ENCODE measurements around the gene TLK1.
A peak's percentile ranks its signal among the peaks of the same experiment; 100 is the strongest.

The TLK1 gene

DNA sequence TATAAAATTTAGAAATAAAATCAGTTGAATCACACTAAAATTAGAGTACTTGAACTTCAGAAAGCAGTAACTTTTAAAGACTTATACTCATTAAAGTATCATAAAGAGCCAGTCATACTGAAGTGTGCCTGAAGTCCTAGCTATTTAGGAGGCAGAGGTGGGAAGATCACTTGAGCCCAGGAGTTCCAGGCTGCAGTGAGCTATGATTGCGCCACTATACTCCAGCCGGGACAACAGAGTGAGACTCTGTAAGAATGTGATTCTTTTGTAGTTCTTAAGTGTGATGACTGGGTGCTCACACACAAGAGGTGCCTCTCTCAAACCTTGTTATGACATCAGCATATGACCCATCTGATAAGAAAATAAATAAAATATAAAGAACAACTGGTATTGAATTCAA lies 14.6 kb downstream of the TLK1 start:
- DNase-seq, result no peak
- no peaks in the 10 kb centered on the region for H3K9me3 ChIP-seq (ENCODE audit: control extremely low read depth in 1 of 5, control insufficient read depth in 4 of 5, insufficient read depth in 2 of 5, low read depth in 1 of 5, low read length in 4 of 5)
- H3K4me1 ChIP-seq (ENCODE audit: control extremely low read depth in 1 of 4, control insufficient read depth in 4 of 4, insufficient read depth in 4 of 4, low read length in 3 of 4), result peaks cover 6 to 47% (median 18%) of the 10 kb centered on the region in 4 experiments
- no peak overlapping the region for H3K4me3 ChIP-seq (ENCODE audit: control insufficient read depth in 1 of 7, extremely low read depth in 1 of 7, insufficient read depth in 4 of 7, low read depth in 2 of 7, low read length in 6 of 7)
- H3K27ac ChIP-seq (ENCODE audit: insufficient read depth in 1 of 2, low read depth in 1 of 2, low read length in 2 of 2, poor library complexity in 1 of 2, severe bottlenecking in 2 of 2), result no peak overlapping the region
- H3K27me3 ChIP-seq (replicated peaks in 2 of 5; ENCODE audit: control insufficient read depth in 4 of 5, insufficient read depth in 5 of 5, low read length in 4 of 5), result no peaks in the 10 kb centered on the region
- no peaks in the 10 kb centered on the region for H3K36me3 ChIP-seq (ENCODE audit: control insufficient read depth in 4 of 4, insufficient read depth in 4 of 4, low read length in 3 of 4)
- ChIA-PET CTCF (no interaction called here), POLR2A (no interaction called here)
- WGBS (ENCODE audit: insufficient coverage), result no CpG with 5 or more reads among the region's 2 CpGs

DNA sequence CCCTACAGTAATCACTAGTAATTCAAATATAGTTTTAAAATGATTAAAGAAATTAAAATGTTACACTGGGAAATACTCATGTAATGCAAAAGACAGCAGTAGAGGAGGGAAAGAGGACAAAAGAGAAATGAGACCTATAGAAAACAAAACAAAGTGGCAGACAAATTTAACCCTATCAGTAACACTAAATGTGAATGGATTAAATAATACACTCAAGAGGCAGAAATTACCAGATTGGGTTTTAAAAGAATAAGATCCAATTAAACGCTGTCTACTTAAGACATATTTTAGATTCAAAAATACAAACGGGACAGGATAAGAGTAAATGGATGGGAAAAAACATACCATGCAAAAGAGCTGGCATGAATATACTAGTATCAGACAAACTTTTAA lies 17.0 kb downstream of the TLK1 start:
- Histone ChIP-seq H3K4me1 (ENCODE audit: control extremely low read depth in 1 of 4, control insufficient read depth in 4 of 4, insufficient read depth in 4 of 4, low read length in 3 of 4) (peaks cover 6 to 45% (median 19%) of the 10 kb centered on the region in 4 experiments), H3K9me3 (ENCODE audit: control extremely low read depth in 1 of 5, control insufficient read depth in 4 of 5, insufficient read depth in 2 of 5, low read depth in 1 of 5, low read length in 4 of 5) (no peaks in the 10 kb centered on the region), H3K4me3 (ENCODE audit: control insufficient read depth in 1 of 7, extremely low read depth in 1 of 7, insufficient read depth in 4 of 7, low read depth in 2 of 7, low read length in 6 of 7) (no peak overlapping the region), H3K27ac (ENCODE audit: insufficient read depth in 1 of 2, low read depth in 1 of 2, low read length in 2 of 2, poor library complexity in 1 of 2, severe bottlenecking in 2 of 2) (no peak overlapping the region), H3K36me3 (ENCODE audit: control insufficient read depth in 4 of 4, insufficient read depth in 4 of 4, low read length in 3 of 4) (no peaks in the 10 kb centered on the region), H3K27me3 (replicated peaks in 2 of 5; ENCODE audit: control insufficient read depth in 4 of 5, insufficient read depth in 5 of 5, low read length in 4 of 5) (no peaks in the 10 kb centered on the region)
- ChIA-PET CTCF (interaction anchor here (0.7 to 3.4 kb wide), 3 partner anchors 8 to 387 kb away, joined by 3 to 8 read pairs (median 3); no protein-coding TSS in a partner anchor), POLR2A (interaction anchor here (1.2 kb wide), 1 partner anchor 16 kb away, joined by 4 read pairs; no protein-coding TSS in a partner anchor)
- WGBS (ENCODE audit: insufficient coverage), result no CpG with 5 or more reads among the region's 2 CpGs
- DNase-seq, result no peak

DNA sequence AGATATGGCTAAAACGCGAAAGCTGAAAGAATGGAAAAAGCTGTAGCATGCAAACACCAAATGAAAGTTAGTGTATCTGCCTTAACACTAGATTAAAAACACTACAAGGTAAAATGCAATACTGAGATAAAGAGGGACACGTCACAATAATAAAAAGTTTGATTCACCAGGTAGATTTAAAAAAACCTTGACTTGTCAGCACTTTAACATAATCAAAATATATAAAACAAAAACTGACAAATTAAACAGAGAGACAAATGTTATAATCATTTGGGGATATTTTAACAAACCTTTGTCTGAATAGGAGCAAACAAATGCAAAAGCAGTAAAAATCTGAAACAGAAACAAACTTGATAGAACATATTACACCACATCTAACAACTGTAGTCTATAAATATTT lies 18.3 kb downstream of the TLK1 start:
- ChIA-PET POLR2A (no interaction called here), CTCF (interaction anchor here (1.0 to 3.4 kb wide), 2 partner anchors 9 to 55 kb away, joined by 3 to 8 read pairs; no protein-coding TSS in a partner anchor)
- no peak for DNase-seq
- no CpG with 5 or more reads among the region's 3 CpGs for WGBS (ENCODE audit: insufficient coverage)
- H3K36me3 ChIP-seq (ENCODE audit: control insufficient read depth in 4 of 4, insufficient read depth in 4 of 4, low read length in 3 of 4), result no peaks in the 10 kb centered on the region
- peaks cover 6 to 35% (median 19%) of the 10 kb centered on the region in 4 experiments for H3K4me1 ChIP-seq (ENCODE audit: control extremely low read depth in 1 of 4, control insufficient read depth in 4 of 4, insufficient read depth in 4 of 4, low read length in 3 of 4)
- no peak overlapping the region for H3K4me3 ChIP-seq (ENCODE audit: control insufficient read depth in 1 of 7, extremely low read depth in 1 of 7, insufficient read depth in 4 of 7, low read depth in 2 of 7, low read length in 6 of 7)
- no peaks in the 10 kb centered on the region for H3K27me3 ChIP-seq (replicated peaks in 2 of 5; ENCODE audit: control insufficient read depth in 4 of 5, insufficient read depth in 5 of 5, low read length in 4 of 5)
- H3K9me3 ChIP-seq (ENCODE audit: control extremely low read depth in 1 of 5, control insufficient read depth in 4 of 5, insufficient read depth in 2 of 5, low read depth in 1 of 5, low read length in 4 of 5), result no peaks in the 10 kb centered on the region
- H3K27ac ChIP-seq (ENCODE audit: insufficient read depth in 1 of 2, low read depth in 1 of 2, low read length in 2 of 2, poor library complexity in 1 of 2, severe bottlenecking in 2 of 2), result no peak overlapping the region

DNA sequence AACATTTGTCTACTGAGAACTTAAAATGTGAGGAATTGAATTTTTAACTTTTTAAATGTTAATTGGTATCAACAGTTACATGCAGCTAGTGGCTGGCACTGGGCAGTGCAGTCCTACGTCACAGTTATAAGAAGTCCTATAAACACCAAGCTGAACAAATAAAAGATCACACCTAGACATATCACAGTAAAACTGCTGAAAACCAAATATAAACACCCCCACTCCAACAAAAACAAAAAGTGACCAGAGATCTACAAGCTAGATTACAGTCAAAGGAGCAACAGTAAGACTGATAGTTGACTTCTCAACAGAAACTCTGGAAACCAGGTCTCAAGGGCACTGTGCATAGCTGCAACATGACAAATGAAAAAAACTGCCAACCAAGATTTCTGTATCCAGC lies 19.4 kb downstream of the TLK1 start:
- CTCF ChIA-PET, result interaction anchor here (0.8 to 1.2 kb wide), 4 partner anchors 8 to 17 kb away, joined by 3 to 4 read pairs (median 4); no protein-coding TSS in a partner anchor

DNA sequence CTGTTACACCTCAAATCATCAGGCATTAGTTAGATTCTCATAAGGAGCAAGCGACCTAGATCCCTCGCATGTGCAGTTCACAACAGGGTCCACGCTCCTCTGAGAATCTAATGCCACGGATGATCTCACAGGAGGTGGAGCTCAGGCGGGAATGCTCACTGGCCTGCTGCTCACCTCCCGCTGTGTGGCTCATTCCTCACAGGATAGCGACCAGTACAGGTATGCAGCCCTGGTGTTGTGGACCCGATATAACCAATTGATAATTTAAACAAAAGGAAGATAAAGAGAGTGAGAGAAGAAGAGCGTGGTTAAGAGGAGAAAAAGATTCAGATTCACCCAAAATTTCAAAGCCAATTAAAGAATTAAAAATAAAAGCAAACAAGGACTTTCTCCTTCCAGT lies 20.8 kb downstream of the TLK1 start:
- no peak for DNase-seq
- no peak overlapping the region for H3K4me3 ChIP-seq (ENCODE audit: control insufficient read depth in 1 of 7, extremely low read depth in 1 of 7, insufficient read depth in 4 of 7, low read depth in 2 of 7, low read length in 6 of 7)
- H3K27ac ChIP-seq (ENCODE audit: insufficient read depth in 1 of 2, low read depth in 1 of 2, low read length in 2 of 2, poor library complexity in 1 of 2, severe bottlenecking in 2 of 2), result no peak overlapping the region
- ChIA-PET POLR2A (no interaction called here), CTCF (interaction anchor here (0.7 to 1.7 kb wide), 2 partner anchors 10 to 14 kb away, joined by 4 read pairs; no protein-coding TSS in a partner anchor)
- WGBS (ENCODE audit: insufficient coverage), result 97% methylated on average over 6 of the region's 9 CpGs
- H3K9me3 ChIP-seq (ENCODE audit: control extremely low read depth in 1 of 5, control insufficient read depth in 4 of 5, insufficient read depth in 2 of 5, low read depth in 1 of 5, low read length in 4 of 5), result no peaks in the 10 kb centered on the region
- H3K27me3 ChIP-seq (replicated peaks in 2 of 5; ENCODE audit: control insufficient read depth in 4 of 5, insufficient read depth in 5 of 5, low read length in 4 of 5), result no peaks in the 10 kb centered on the region
- H3K4me1 ChIP-seq (ENCODE audit: control extremely low read depth in 1 of 4, control insufficient read depth in 4 of 4, insufficient read depth in 4 of 4, low read length in 3 of 4), result peaks cover 0 to 35% (median 14%) of the 10 kb centered on the region in 4 experiments
- no peaks in the 10 kb centered on the region for H3K36me3 ChIP-seq (ENCODE audit: control insufficient read depth in 4 of 4, insufficient read depth in 4 of 4, low read length in 3 of 4)

More for the DNA sequence above, 19.4 kb downstream of the TLK1 start:
- POLR2A ChIA-PET, result no interaction called here
- Histone ChIP-seq H3K27me3 (replicated peaks in 2 of 5; ENCODE audit: control insufficient read depth in 4 of 5, insufficient read depth in 5 of 5, low read length in 4 of 5) (no peaks in the 10 kb centered on the region), H3K9me3 (ENCODE audit: control extremely low read depth in 1 of 5, control insufficient read depth in 4 of 5, insufficient read depth in 2 of 5, low read depth in 1 of 5, low read length in 4 of 5) (no peaks in the 10 kb centered on the region), H3K27ac (ENCODE audit: insufficient read depth in 1 of 2, low read depth in 1 of 2, low read length in 2 of 2, poor library complexity in 1 of 2, severe bottlenecking in 2 of 2) (no peak overlapping the region), H3K4me3 (ENCODE audit: control insufficient read depth in 1 of 7, extremely low read depth in 1 of 7, insufficient read depth in 4 of 7, low read depth in 2 of 7, low read length in 6 of 7) (no peak overlapping the region), H3K4me1 (ENCODE audit: control extremely low read depth in 1 of 4, control insufficient read depth in 4 of 4, insufficient read depth in 4 of 4, low read length in 3 of 4) (peaks cover 0 to 35% (median 19%) of the 10 kb centered on the region in 4 experiments), H3K36me3 (ENCODE audit: control insufficient read depth in 4 of 4, insufficient read depth in 4 of 4, low read length in 3 of 4) (no peaks in the 10 kb centered on the region)
- no CpG with 5 or more reads among the region's 1 CpG for WGBS (ENCODE audit: insufficient coverage)
- no peak for DNase-seq

DNA sequence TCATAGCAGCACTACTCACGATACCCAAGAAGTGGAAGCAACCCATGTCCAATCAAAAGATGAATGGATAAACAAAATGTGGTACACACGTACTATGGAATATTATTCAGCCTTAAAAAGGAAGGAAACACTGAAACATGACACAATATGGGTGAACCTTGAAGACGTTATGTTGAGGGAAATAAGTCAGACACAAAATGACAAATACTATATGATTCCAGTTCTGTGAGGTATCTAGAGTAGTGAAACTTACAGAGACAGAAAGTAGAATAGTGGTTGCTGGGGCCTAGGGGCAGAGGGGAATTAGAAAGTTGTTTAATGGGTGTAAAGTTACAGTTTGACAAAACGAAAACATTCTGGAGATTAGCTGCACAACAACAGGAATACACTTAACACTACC lies 24.7 kb downstream of the TLK1 start:
- WGBS (ENCODE audit: insufficient coverage), result 83% methylated on average over 1 of the region's 4 CpGs
- DNase-seq, result no peak
- no peak overlapping the region for H3K4me3 ChIP-seq (ENCODE audit: control insufficient read depth in 1 of 7, extremely low read depth in 1 of 7, insufficient read depth in 4 of 7, low read depth in 2 of 7, low read length in 6 of 7)
- POLR2A ChIA-PET, result no interaction called here
- H3K4me1 ChIP-seq (ENCODE audit: control extremely low read depth in 1 of 4, control insufficient read depth in 4 of 4, insufficient read depth in 4 of 4, low read length in 3 of 4), result peaks cover 0 to 28% (median 11%) of the 10 kb centered on the region in 4 experiments
- H3K9me3 ChIP-seq (ENCODE audit: control extremely low read depth in 1 of 5, control insufficient read depth in 4 of 5, insufficient read depth in 2 of 5, low read depth in 1 of 5, low read length in 4 of 5), result no peaks in the 10 kb centered on the region
- no peaks in the 10 kb centered on the region for H3K27me3 ChIP-seq (replicated peaks in 2 of 5; ENCODE audit: control insufficient read depth in 4 of 5, insufficient read depth in 5 of 5, low read length in 4 of 5)
- H3K27ac ChIP-seq (ENCODE audit: insufficient read depth in 1 of 2, low read depth in 1 of 2, low read length in 2 of 2, poor library complexity in 1 of 2, severe bottlenecking in 2 of 2), result no peak overlapping the region
- H3K36me3 ChIP-seq (ENCODE audit: control insufficient read depth in 4 of 4, insufficient read depth in 4 of 4, low read length in 3 of 4), result no peaks in the 10 kb centered on the region
- CTCF ChIA-PET, result interaction anchor here (1.6 to 1.7 kb wide), 2 partner anchors 11 to 23 kb away, joined by 4 to 5 read pairs; no protein-coding TSS in a partner anchor

DNA sequence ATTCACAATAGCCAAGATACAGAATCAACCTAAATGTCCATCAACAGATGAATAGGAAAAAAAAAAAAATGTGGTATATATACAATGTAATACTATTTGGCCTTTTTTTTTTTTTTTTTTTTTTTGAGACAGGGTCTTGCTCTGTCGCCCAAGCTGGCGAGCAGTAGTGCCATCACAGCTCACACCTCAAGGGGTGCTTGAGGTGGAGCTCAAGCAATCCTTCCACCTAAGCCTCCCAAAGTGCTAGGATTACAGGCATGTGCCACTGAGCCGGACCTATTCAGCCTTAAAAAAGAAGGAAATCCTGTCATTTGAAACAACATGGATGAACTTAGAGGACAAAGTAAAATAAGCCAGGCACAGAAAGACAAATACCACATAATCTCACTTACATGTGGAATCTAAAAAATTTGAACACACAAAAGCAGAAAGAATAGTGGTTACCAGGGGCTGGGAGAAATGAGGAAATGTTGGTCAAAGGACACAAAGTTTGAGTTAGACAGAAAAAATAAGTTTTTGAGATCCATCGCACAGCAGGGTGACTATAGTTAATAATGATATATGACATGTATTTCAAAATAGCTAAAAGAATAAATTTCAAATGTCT lies 26.0 kb downstream of the TLK1 start:
- H3K27me3 ChIP-seq (replicated peaks in 2 of 5; ENCODE audit: control insufficient read depth in 4 of 5, insufficient read depth in 5 of 5, low read length in 4 of 5), result no peaks in the 10 kb centered on the region
- ChIA-PET POLR2A (no interaction called here), CTCF (interaction anchor here (0.9 to 2.6 kb wide), 6 partner anchors 8 to 46 kb away, joined by 3 to 8 read pairs (median 4); no protein-coding TSS in a partner anchor)
- H3K27ac ChIP-seq (ENCODE audit: insufficient read depth in 1 of 2, low read depth in 1 of 2, low read length in 2 of 2, poor library complexity in 1 of 2, severe bottlenecking in 2 of 2), result no peak overlapping the region
- H3K9me3 ChIP-seq (ENCODE audit: control extremely low read depth in 1 of 5, control insufficient read depth in 4 of 5, insufficient read depth in 2 of 5, low read depth in 1 of 5, low read length in 4 of 5), result no peaks in the 10 kb centered on the region
- peak in 2 of 3 donors; percentile 30 to 43 for DNase-seq
- no peaks in the 10 kb centered on the region for H3K36me3 ChIP-seq (ENCODE audit: control insufficient read depth in 4 of 4, insufficient read depth in 4 of 4, low read length in 3 of 4)
- H3K4me1 ChIP-seq (ENCODE audit: control extremely low read depth in 1 of 4, control insufficient read depth in 4 of 4, insufficient read depth in 4 of 4, low read length in 3 of 4), result peaks cover 0 to 24% (median 10%) of the 10 kb centered on the region in 4 experiments
- WGBS (ENCODE audit: insufficient coverage), result 77% methylated on average over 3 of the region's 4 CpGs
- H3K4me3 ChIP-seq (ENCODE audit: control insufficient read depth in 1 of 7, extremely low read depth in 1 of 7, insufficient read depth in 4 of 7, low read depth in 2 of 7, low read length in 6 of 7), result no peak overlapping the region

All from common myeloid progenitor, CD34-positive (primary cell).